OCI-LY7 (cell line): ENCODE measurements around the gene OR13J1. TPM values are rescaled to one million over a fixed set of nuclear protein-coding genes. Genes with fewer than 3 reads are reported as not detected.
"Not testable (repeated sequence)": the region's sequence is repeated elsewhere in the genome, so short reads cannot be mapped to it uniquely, and the experiment has no call there.

Experiments used
- BruUV-seq: library from RNA; stranded (reverse); fragments of 400-500 nt; replicated peaks from 2 replicates; lab custom pipeline; 2021; lab: Mats Ljungman, UMichigan
- CTCF ChIA-PET: fragments of 300-600 bp; sonication (Branson Sonifier 250); formaldehyde crosslinking; loops from one replicate; lab custom pipeline; 2022; ENCODE audit warnings: antibody characterized with exemption; ENCODE audit not compliant: unreplicated experiment; lab: Charles Lee
- POLR2A ChIA-PET: fragments of 300-600 bp; sonication (Branson Sonifier 250); formaldehyde crosslinking; loops from one replicate; lab custom pipeline; 2022; ENCODE audit warnings: antibody characterized with exemption; lab: Charles Lee
- DNase-seq: peaks from one replicate; pipeline ENCODE4 v3.0.0-alpha.2; 2015; ENCODE audit warnings: low spot score
- H2AFZ ChIP-seq: fragments of 200-600 bp; sonication (generic), shearing (Covaris generic); 2 replicates; pipeline ENCODE4 v1.6.1; 2014; ENCODE audit warnings: mild to moderate bottlenecking, antibody characterized with exemption, low read length, moderate library complexity
- H3K27ac ChIP-seq: fragments of 200-600 bp; sonication (generic); 2 replicates; pipeline ENCODE4 v1.5.1; 2014; ENCODE audit warnings: mixed run types, low read depth, mild to moderate bottlenecking, moderate library complexity, low read length, inconsistent platforms; ENCODE audit not compliant: poor library complexity, severe bottlenecking
- H3K36me3 ChIP-seq: fragments of 200-600 bp; sonication (generic); 2 replicates; pipeline ENCODE4 v1.6.1; 2014; ENCODE audit warnings: mild to moderate bottlenecking, antibody characterized with exemption, low read length, moderate library complexity, mixed read lengths; ENCODE audit not compliant: insufficient read depth
- H3K4me1 ChIP-seq: fragments of 200-600 bp; sonication (generic); 2 replicates; pipeline ENCODE4 v1.5.1; 2014; ENCODE audit warnings: mild to moderate bottlenecking, low read length; ENCODE audit not compliant: insufficient read depth, poor library complexity, severe bottlenecking
- H3K4me2 ChIP-seq: fragments of 200-600 bp; sonication (generic); 2 replicates; pipeline ENCODE4 v1.6.1; 2014; ENCODE audit warnings: mild to moderate bottlenecking, low read length
- H3K4me3 ChIP-seq: fragments of 200-600 bp; sonication (generic); 2 replicates; pipeline ENCODE4 v1.5.1; 2014; ENCODE audit warnings: mild to moderate bottlenecking, low read depth, low read length; ENCODE audit not compliant: poor library complexity, severe bottlenecking
- H3K79me2 ChIP-seq: fragments of 200-600 bp; sonication (generic); 2 replicates; pipeline ENCODE4 v1.6.1; 2016; ENCODE audit warnings: low read depth, mild to moderate bottlenecking, low read length, moderate library complexity, mixed read lengths; ENCODE audit not compliant: insufficient read depth
- H3K9me2 ChIP-seq: fragments of 200-600 bp; sonication (generic); 2 replicates; pipeline ENCODE4 v1.6.1; 2016; ENCODE audit warnings: mild to moderate bottlenecking, low read length, mixed read lengths; ENCODE audit not compliant: insufficient read depth
- H3K9me3 ChIP-seq: fragments of 200-600 bp; sonication (generic); 2 replicates; pipeline ENCODE4 v1.6.1; 2014; ENCODE audit warnings: mild to moderate bottlenecking, mixed run types, low read length, mixed read lengths
- H4K20me1 ChIP-seq: fragments of 200-600 bp; sonication (generic); 2 replicates; pipeline ENCODE4 v1.6.1; 2014; ENCODE audit warnings: mild to moderate bottlenecking, antibody characterized with exemption, low read length, moderate library complexity, mixed read lengths; ENCODE audit not compliant: insufficient read depth
- EZH2phosphoT487 ChIP-seq: fragments of 200-600 bp; sonication (generic); IDR thresholded peaks from 2 replicates; pipeline ENCODE4 v1.6.1; 2018; ENCODE audit warnings: low read depth, borderline replicate concordance, mild to moderate bottlenecking, mixed run types, antibody characterized with exemption, low read length, moderate library complexity, mixed read lengths
- intact Hi-C: fragments of 100-400 bp; cut with micrococcal nuclease; formaldehyde crosslinking; loops from one replicate; pipeline ENCODE4 v1.10.0; 2022; ENCODE audit not compliant: unreplicated experiment
- total RNA-seq, 2 experiments: library from RNA; depleted of rRNA in 1 of 2; stranded (reverse); fragments of >200 nt in 1 of 2; shearing (Covaris generic) in 1 of 2; gene quantifications; 2 replicates each; pipeline ENCODE4 v1.2.3, GENCODE V29; 2014 to 2022
- TF ChIP-seq, protein P1 (sequence below): fragments of 200-600 bp; sonication (generic); conservative IDR thresholded peaks from 2 replicates; pipeline ENCODE4 v1.5.1; 2014; ENCODE audit warnings: mild to moderate bottlenecking, antibody characterized with exemption, low read length, moderate library complexity, mixed read lengths

Gene OR13J1
- total RNA-seq, 2 experiments from 2014 or later: not detected

DNA sequence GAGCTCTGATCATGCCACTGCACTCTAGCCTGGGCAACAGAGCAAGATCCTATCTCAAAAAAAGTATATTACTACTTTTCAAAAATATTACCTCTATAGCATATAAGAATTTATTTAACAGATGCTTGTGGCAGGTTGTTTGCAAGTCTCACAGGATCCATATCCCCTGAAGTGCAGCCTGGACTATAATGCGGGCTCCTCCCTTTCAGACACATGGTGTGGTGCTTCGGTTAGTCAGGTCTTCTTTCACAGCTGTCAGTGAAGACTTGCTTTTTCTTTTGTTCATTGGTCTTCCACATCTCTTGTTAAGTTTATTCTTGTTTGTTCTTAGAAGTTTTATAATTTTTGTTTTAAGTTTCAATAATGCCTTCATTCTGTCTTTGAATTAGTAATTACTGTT, 26.4 kb upstream of the OR13J1 start:
- H3K4me2 ChIP-seq: no peak overlapping the region
- no peaks in the 10 kb centered on the region for H3K79me2 ChIP-seq
- H3K36me3 ChIP-seq: no peaks in the 10 kb centered on the region
- no peak for DNase-seq
- ChIA-PET POLR2A (interaction anchor here (0.6 kb wide), 1 partner anchor 29 kb away, joined by 3 read pairs; no protein-coding TSS in a partner anchor), CTCF (interaction anchor here (0.5 kb wide), 1 partner anchor 51 kb away, joined by 6 read pairs; no protein-coding TSS in a partner anchor)
- no peaks in the 10 kb centered on the region for H3K9me3 ChIP-seq
- H3K4me3 ChIP-seq: no peak overlapping the region
- TF ChIP-seq, protein P1, sequence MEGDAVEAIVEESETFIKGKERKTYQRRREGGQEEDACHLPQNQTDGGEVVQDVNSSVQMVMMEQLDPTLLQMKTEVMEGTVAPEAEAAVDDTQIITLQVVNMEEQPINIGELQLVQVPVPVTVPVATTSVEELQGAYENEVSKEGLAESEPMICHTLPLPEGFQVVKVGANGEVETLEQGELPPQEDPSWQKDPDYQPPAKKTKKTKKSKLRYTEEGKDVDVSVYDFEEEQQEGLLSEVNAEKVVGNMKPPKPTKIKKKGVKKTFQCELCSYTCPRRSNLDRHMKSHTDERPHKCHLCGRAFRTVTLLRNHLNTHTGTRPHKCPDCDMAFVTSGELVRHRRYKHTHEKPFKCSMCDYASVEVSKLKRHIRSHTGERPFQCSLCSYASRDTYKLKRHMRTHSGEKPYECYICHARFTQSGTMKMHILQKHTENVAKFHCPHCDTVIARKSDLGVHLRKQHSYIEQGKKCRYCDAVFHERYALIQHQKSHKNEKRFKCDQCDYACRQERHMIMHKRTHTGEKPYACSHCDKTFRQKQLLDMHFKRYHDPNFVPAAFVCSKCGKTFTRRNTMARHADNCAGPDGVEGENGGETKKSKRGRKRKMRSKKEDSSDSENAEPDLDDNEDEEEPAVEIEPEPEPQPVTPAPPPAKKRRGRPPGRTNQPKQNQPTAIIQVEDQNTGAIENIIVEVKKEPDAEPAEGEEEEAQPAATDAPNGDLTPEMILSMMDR: no peak
- TF ChIP-seq EZH2phosphoT487: no peak
- no peaks in the 10 kb centered on the region for H4K20me1 ChIP-seq
- peaks cover 35% of the 10 kb centered on the region for H3K4me1 ChIP-seq
- intact Hi-C loops: no loop called here
- BruUV-seq: no TSS peak
- no peak overlapping the region for H3K27ac ChIP-seq
- H2AFZ ChIP-seq: no peak overlapping the region
- H3K9me2 ChIP-seq: no peaks in the 10 kb centered on the region

DNA sequence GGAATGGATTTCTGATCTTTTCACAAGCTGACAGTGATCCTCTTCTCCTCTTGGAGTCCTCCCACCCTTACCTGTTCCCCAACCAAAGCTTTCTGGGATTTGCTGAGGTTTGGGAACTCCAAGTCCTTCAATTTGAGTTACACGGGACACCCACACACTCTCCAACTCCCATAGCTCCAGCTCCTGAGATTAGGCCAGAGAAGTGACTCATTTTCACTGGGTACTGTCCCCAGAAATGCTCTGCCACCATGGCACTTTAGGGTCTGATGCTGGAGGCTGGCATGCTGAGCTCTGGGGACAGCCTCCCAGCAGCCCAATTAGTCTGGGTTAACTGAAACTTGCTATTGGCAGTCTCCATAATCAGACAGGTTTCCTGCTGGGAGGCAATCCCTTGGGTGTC, 21.9 kb upstream of the OR13J1 start:
- intact Hi-C loops: no loop called here
- POLR2A ChIA-PET: interaction anchor here (0.7 to 0.9 kb wide), 2 partner anchors 10 to 34 kb away, joined by 3 read pairs; no protein-coding TSS in a partner anchor
- peak overlapping the region; percentile 35; the same call in 1 of the 2 replicates for H2AFZ ChIP-seq

DNA sequence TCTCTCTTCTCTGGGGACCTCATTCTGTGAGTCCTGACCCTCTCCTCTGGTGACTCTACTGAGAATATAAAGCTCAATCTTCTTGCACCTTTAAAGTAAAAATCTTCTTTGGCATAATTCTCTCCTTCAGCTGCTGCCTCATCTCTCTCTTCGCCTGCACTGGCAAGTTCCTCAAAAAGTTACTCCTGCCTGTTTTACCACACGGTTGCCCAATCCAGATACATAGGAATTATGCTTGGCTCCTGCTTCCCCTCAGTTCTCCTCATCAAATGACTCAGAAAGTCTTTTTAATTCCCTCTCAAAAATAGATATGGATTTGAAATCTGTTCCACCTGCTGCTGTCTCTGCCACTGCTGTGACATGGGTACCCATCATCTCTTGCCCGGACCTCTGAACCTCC, 21.4 kb upstream of the OR13J1 start:
- Histone ChIP-seq H3K9me3 (no peaks in the 10 kb centered on the region), H3K4me3 (no peak overlapping the region), H3K9me2 (no peaks in the 10 kb centered on the region), H3K4me2 (no peak overlapping the region), H3K79me2 (no peaks in the 10 kb centered on the region), H3K36me3 (no peaks in the 10 kb centered on the region), H4K20me1 (no peaks in the 10 kb centered on the region), H3K4me1 (peaks cover 10% of the 10 kb centered on the region), H2AFZ (peak overlapping the region; percentile 35; the same call in 1 of the 2 replicates), H3K27ac (no peak overlapping the region)
- intact Hi-C loops: no loop called here
- no peak for TF ChIP-seq EZH2phosphoT487
- ChIA-PET CTCF (no interaction called here), POLR2A (interaction anchor here (0.7 to 0.9 kb wide), 3 partner anchors 9 to 309 kb away, joined by 3 read pairs; no protein-coding TSS in a partner anchor)
- no peak for DNase-seq
- BruUV-seq: no TSS peak

More for the DNA sequence above, 21.9 kb upstream of the OR13J1 start:
- no peak for DNase-seq
- Histone ChIP-seq H3K9me3 (no peaks in the 10 kb centered on the region), H3K4me2 (no peak overlapping the region), H3K4me3 (no peak overlapping the region), H3K9me2 (no peaks in the 10 kb centered on the region), H3K27ac (no peak overlapping the region), H3K79me2 (no peaks in the 10 kb centered on the region), H3K36me3 (no peaks in the 10 kb centered on the region), H3K4me1 (peaks cover 10% of the 10 kb centered on the region), H4K20me1 (no peaks in the 10 kb centered on the region)
- no TSS peak for BruUV-seq
- TF ChIP-seq, protein P1: no peak
- TF ChIP-seq EZH2phosphoT487: no peak
- CTCF ChIA-PET: no interaction called here

DNA sequence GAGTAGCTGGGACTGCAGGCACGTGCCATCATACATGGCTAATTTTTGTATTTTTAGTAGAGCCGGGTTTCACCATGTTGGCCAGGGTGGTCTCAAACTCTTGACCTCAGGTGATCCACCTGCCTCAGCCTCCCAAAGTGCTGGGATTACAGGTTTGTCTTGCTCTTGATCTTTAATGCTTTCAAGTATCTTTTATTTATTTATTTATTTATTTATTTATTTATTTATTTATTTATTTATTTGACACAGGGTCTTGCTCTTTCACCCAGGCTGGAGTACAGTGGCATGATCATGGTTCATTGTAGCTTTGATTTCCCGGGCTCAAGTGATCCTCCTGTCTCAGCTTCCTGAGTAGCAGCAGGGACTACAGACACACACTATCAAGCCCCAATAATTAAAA, 14.7 kb upstream of the OR13J1 start:
- BruUV-seq, H3K27ac ChIP-seq, H3K4me3 ChIP-seq, DNase-seq, H3K9me3 ChIP-seq, POLR2A ChIA-PET, CTCF ChIA-PET, H3K4me2 ChIP-seq, H3K9me2 ChIP-seq, H3K79me2 ChIP-seq, H2AFZ ChIP-seq, H4K20me1 ChIP-seq, H3K36me3 ChIP-seq, H3K4me1 ChIP-seq: not testable (repeated sequence)
- intact Hi-C loops: loop anchor here (5.0 kb wide), 1 partner anchor 148 kb away; no protein-coding TSS in a partner anchor
